HG02763 (cell line): ENCODE results near the gene ZKSCAN4.

Experiments used
- ATAC-seq: cut with Tn5 transposase; IDR thresholded peaks from one replicate; pipeline ENCODE4 v1.9.1; 2021; ENCODE audit warnings: mild to moderate bottlenecking, moderate library complexity; ENCODE audit not compliant: unreplicated experiment

Gene ZKSCAN4

GRCh38 chr6:28250747-28251146 is 1.3 kb downstream of the ZKSCAN4 start:
- ATAC-seq: no peak

- ATAC-seq: no peak
These were observed 3.2 kb downstream of the ZKSCAN4 start for GRCh38 chr6:28248916-28249315.

GRCh38 chr6:28245206-28245941 is 6.7 kb downstream of the ZKSCAN4 start:
- no peak for ATAC-seq

GRCh38 chr6:28243946-28244345 is 8.1 kb downstream of the ZKSCAN4 start:
- no peak for ATAC-seq

- ATAC-seq: no peak
These were observed 11.6 kb downstream of the ZKSCAN4 start for GRCh38 chr6:28240471-28240870.

- no peak for ATAC-seq
These were observed 12.4 kb downstream of the ZKSCAN4 start for GRCh38 chr6:28239636-28240035.

GRCh38 chr6:28235912-28236452 is 16.1 kb downstream of the ZKSCAN4 start:
- ATAC-seq: no peak

- ATAC-seq: no peak
These were observed 19.3 kb downstream of the ZKSCAN4 start for GRCh38 chr6:28232785-28233184.

- no peak for ATAC-seq
These were observed 25.6 kb downstream of the ZKSCAN4 start for GRCh38 chr6:28226460-28226859.

- ATAC-seq: peak; percentile 89
These were observed 26.8 kb downstream of the ZKSCAN4 start, which contains the start of gene ZSCAN9 for GRCh38 chr6:28225056-28225834. Gene ZSCAN9, plus strand, starts transcription at chr6:28225275. Its CDS starts 1,810 bp downstream, at chr6:28227085.

- no peak for ATAC-seq
These were observed 27.7 kb downstream of the ZKSCAN4 start for GRCh38 chr6:28224131-28225055.

GRCh38 chr6:28220257-28221133 is 31.6 kb downstream of the ZKSCAN4 start:
- no peak for ATAC-seq

GRCh38 chr6:28218312-28219248 is 33.5 kb downstream of the ZKSCAN4 start:
- ATAC-seq: peak; percentile 75

GRCh38 chr6:28217890-28218289 is 34.2 kb downstream of the ZKSCAN4 start:
- ATAC-seq: no peak

GRCh38 chr6:28215425-28215824 is 36.6 kb downstream of the ZKSCAN4 start:
- no peak for ATAC-seq

- no peak for ATAC-seq
These were observed 38.9 kb downstream of the ZKSCAN4 start for GRCh38 chr6:28213213-28213523.

- peak; percentile 47 for ATAC-seq
These were observed 39.4 kb downstream of the ZKSCAN4 start for GRCh38 chr6:28212510-28213212.

GRCh38 chr6:28211840-28212509 is 40.1 kb downstream of the ZKSCAN4 start:
- peak; percentile 21 for ATAC-seq
